ENCODE results near the gene PATJ. TPM values are rescaled to one million over a fixed set of nuclear protein-coding genes. Genes with fewer than 3 reads are reported as not detected.

The PATJ gene
- polyA plus RNA-seq, 1 of the 3 experiments (the other 2 are of a cell fraction): 3.0 TPM

DNA sequence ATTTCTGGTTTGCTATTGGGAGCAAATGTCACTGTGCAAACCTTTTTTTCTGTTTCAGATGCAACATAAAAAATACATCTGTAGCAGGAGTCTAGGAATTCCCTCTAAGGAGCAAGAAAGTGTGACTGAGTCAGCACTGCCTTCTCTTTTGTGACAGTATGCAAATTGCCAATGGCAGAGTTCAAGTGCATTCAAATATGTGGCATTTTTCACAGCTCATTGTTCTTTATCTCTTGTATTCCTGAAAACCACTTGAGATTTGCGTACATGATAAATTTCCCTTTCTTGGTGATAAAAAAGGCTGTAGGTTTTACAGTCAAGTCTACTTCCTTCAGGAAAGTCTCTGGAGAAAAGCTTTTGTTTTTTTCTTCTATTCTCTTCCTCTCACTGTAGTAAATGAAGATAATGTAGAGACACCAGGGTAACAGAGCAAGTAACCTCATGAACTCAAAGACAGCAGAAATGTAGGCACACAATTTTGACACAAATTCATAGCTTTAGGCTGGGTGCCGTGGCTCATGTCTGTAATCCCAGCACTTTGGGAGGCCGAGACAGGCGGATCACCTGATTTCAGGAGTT, 322.6 kb downstream of the PATJ start (continued):
- TF ChIP-seq JUND (IDR thresholded peaks at IDR 0.05) (no peak), NFIC (IDR thresholded peaks at IDR 0.05; ENCODE audit: borderline replicate concordance) (no peak), FOXM1 (IDR thresholded peaks at IDR 0.05; ENCODE audit: low read depth) (no peak), MXI1 (IDR thresholded peaks at IDR 0.05; ENCODE audit: low read depth, low read length) (no peak)

- H3K27me3 ChIP-seq (ENCODE audit: insufficient read depth): no peaks in the 10 kb centered on the region
- H3K4me3 ChIP-seq (ENCODE audit: low read depth in 2 of 2, low read length in 1 of 2): no peak overlapping the region
- H3K79me2 ChIP-seq (ENCODE audit: insufficient read depth): no peaks in the 10 kb centered on the region
- no peak overlapping the region for H3K4me2 ChIP-seq
- no peak for DNase-seq
- CTCF ChIA-PET: interaction anchor here (1.7 kb wide), 1 partner anchor 16 kb away, joined by 5 read pairs; no protein-coding TSS in a partner anchor
- H3K27ac ChIP-seq (ENCODE audit: low read depth in 2 of 2, low read length in 1 of 2): no peak overlapping the region
- POLR2A ChIA-PET: no interaction called here
- H3F3A ChIP-seq (replicated peaks; ENCODE audit: insufficient read depth): no peaks in the 10 kb centered on the region
- H4K20me1 ChIP-seq (ENCODE audit: insufficient read depth): no peaks in the 10 kb centered on the region
- TF ChIP-seq CHD2 (IDR thresholded peaks at IDR 0.05; ENCODE audit: low read length, partially characterized antibody) (no peak), GABPA (IDR thresholded peaks at IDR 0.05; ENCODE audit: low read depth) (no peak), SIN3A (IDR thresholded peaks at IDR 0.05; ENCODE audit: borderline replicate concordance, low read depth, low read length) (no peak), TCF12 (IDR thresholded peaks at IDR 0.05) (no peak), FOSL2 (IDR thresholded peaks at IDR 0.05; ENCODE audit: borderline replicate concordance, low read depth) (no peak)
- WGBS (ENCODE audit: low lambda C conversion rate): 94% methylated on average over 2 of the region's 2 CpGs
- H3K4me1 ChIP-seq (ENCODE audit: control insufficient read depth in 1 of 2, insufficient read depth in 2 of 2, low read depth in 1 of 2, low read length in 1 of 2): no peaks in the 10 kb centered on the region
- no peak overlapping the region for H3K9ac ChIP-seq
- no peak overlapping the region for H2AFZ ChIP-seq (ENCODE audit: low read depth)
- H3K9me3 ChIP-seq: no peaks in the 10 kb centered on the region; the same call in 1 of the 2 replicates
- no peaks in the 10 kb centered on the region for H3K36me3 ChIP-seq (replicated peaks in 1 of 2; ENCODE audit: control insufficient read depth in 1 of 2, insufficient read depth in 2 of 2, low read length in 1 of 2)
- no peaks in the 10 kb centered on the region for H3K9me2 ChIP-seq
Measured at GRCh38 chr1:62066713-62067112, 324.4 kb downstream of the PATJ start.

GRCh38 chr1:62068416-62068843, 326.1 kb downstream of the PATJ start:
- Histone ChIP-seq H2AFZ (ENCODE audit: low read depth) (no peak overlapping the region), H3K9me3 (no peaks in the 10 kb centered on the region; the same call in 1 of the 2 replicates), H3K9ac (no peak overlapping the region), H3K4me1 (ENCODE audit: control insufficient read depth in 1 of 2, insufficient read depth in 2 of 2, low read depth in 1 of 2, low read length in 1 of 2) (no peaks in the 10 kb centered on the region), H3K4me3 (ENCODE audit: low read depth in 2 of 2, low read length in 1 of 2) (no peak overlapping the region), H3K79me2 (ENCODE audit: insufficient read depth) (no peaks in the 10 kb centered on the region), H3K27ac (ENCODE audit: low read depth in 2 of 2, low read length in 1 of 2) (no peak overlapping the region), H3K27me3 (ENCODE audit: insufficient read depth) (no peaks in the 10 kb centered on the region), H3K36me3 (replicated peaks in 1 of 2; ENCODE audit: control insufficient read depth in 1 of 2, insufficient read depth in 2 of 2, low read length in 1 of 2) (no peaks in the 10 kb centered on the region), H3K4me2 (no peak overlapping the region), H3K9me2 (no peaks in the 10 kb centered on the region), H4K20me1 (ENCODE audit: insufficient read depth) (no peaks in the 10 kb centered on the region), H3F3A (replicated peaks; ENCODE audit: insufficient read depth) (no peaks in the 10 kb centered on the region)
- DNase-seq: no peak
- CTCF ChIA-PET: interaction anchor here (0.7 to 1.7 kb wide), 8 partner anchors 8 to 215 kb away, joined by 3 to 5 read pairs (median 3); no protein-coding TSS in a partner anchor
- no peak for TF ChIP-seq PBX3 (IDR thresholded peaks at IDR 0.05)
- TF ChIP-seq GABPA (IDR thresholded peaks at IDR 0.05; ENCODE audit: low read depth): no peak
- no peak for TF ChIP-seq USF1 (IDR thresholded peaks at IDR 0.05; ENCODE audit: borderline replicate concordance, low read depth)
- TF ChIP-seq, protein P1, sequence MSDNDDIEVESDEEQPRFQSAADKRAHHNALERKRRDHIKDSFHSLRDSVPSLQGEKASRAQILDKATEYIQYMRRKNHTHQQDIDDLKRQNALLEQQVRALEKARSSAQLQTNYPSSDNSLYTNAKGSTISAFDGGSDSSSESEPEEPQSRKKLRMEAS (IDR thresholded peaks at IDR 0.05; ENCODE audit: low read depth): no peak
- no peak for TF ChIP-seq MEF2A (IDR thresholded peaks at IDR 0.05; ENCODE audit: borderline replicate concordance, low read depth)
- TF ChIP-seq, protein P2, sequence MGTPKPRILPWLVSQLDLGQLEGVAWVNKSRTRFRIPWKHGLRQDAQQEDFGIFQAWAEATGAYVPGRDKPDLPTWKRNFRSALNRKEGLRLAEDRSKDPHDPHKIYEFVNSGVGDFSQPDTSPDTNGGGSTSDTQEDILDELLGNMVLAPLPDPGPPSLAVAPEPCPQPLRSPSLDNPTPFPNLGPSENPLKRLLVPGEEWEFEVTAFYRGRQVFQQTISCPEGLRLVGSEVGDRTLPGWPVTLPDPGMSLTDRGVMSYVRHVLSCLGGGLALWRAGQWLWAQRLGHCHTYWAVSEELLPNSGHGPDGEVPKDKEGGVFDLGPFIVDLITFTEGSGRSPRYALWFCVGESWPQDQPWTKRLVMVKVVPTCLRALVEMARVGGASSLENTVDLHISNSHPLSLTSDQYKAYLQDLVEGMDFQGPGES (IDR thresholded peaks at IDR 0.05; ENCODE audit: low read depth, low read length): no peak
- no peak for TF ChIP-seq NRF1 (IDR thresholded peaks at IDR 0.05; ENCODE audit: low read depth, low read length)
- no peak for TF ChIP-seq POLR2AphosphoS5 (IDR thresholded peaks at IDR 0.05; ENCODE audit: low read depth, low read length)
- no peak for TF ChIP-seq EP300 (IDR thresholded peaks at IDR 0.05; ENCODE audit: borderline replicate concordance in 1 of 2, low read depth in 1 of 2, low read length in 1 of 2)
- WGBS (ENCODE audit: low lambda C conversion rate): 60% methylated on average over 1 of the region's 1 CpG
- POLR2A ChIA-PET: no interaction called here

All from SK-N-SH (cell line).